ENCODE measurements around the gene HOXB6. TPM values are rescaled to one million over a fixed set of nuclear protein-coding genes. Genes with fewer than 3 reads are reported as not detected.

The HOXB6 gene
- total RNA-seq = 1 to 10 TPM in 1 of 4 donors, under 1 TPM in 3; 0.27 to 4.6 (median 0.45) TPM

DNA sequence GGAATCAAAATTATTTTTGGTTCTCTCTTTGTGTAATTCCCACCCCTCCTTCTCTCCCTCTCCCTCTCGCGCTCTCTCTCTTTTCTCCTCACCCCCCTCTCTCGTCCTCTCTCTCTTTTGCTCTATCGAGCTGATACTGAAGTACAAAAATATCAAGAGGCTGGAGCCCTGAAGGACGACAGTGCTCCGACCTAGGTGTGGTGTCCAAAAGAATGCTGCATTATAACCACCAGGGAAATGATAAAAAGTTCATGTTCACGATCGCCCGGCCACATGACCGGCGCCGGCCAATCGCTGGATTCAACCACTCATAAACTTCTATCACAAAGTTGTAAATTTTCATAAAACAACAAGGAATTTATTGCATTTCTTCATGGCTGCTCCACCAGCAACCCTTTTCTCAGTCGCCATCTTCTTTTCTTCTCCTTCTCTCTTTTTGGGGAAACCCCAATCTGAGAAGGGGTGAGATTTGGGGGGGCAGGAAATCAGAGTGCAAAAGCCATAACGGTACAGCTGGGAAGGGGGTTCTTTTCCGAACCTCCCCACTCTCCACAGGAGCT, at the start of gene HOXB6:
HOXB6 (minus strand) TSS at position 217 of the 560 bp plus-strand sequence. CDS start 6,836 bp downstream, outside the sequence.
- peak within 1 kb of the TSS; percentile 35 for H3K4me3 ChIP-seq (ENCODE audit: low read depth, poor library complexity, severe bottlenecking)
- DNase-seq (ENCODE audit: low spot score in 2 of 2) = no peak
- WGBS, 2 donors = 14 to 19% methylated on average over 16 of the region's 16 CpGs
- intact Hi-C loops (cut with DNase I; ENCODE audit: low total_unique reads) = no loop called here
- no peak for TF ChIP-seq POLR2A (IDR thresholded peaks at IDR 0.05)
- TF ChIP-seq, protein P1, sequence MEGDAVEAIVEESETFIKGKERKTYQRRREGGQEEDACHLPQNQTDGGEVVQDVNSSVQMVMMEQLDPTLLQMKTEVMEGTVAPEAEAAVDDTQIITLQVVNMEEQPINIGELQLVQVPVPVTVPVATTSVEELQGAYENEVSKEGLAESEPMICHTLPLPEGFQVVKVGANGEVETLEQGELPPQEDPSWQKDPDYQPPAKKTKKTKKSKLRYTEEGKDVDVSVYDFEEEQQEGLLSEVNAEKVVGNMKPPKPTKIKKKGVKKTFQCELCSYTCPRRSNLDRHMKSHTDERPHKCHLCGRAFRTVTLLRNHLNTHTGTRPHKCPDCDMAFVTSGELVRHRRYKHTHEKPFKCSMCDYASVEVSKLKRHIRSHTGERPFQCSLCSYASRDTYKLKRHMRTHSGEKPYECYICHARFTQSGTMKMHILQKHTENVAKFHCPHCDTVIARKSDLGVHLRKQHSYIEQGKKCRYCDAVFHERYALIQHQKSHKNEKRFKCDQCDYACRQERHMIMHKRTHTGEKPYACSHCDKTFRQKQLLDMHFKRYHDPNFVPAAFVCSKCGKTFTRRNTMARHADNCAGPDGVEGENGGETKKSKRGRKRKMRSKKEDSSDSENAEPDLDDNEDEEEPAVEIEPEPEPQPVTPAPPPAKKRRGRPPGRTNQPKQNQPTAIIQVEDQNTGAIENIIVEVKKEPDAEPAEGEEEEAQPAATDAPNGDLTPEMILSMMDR (IDR thresholded peaks at IDR 0.05) = no peak

DNA sequence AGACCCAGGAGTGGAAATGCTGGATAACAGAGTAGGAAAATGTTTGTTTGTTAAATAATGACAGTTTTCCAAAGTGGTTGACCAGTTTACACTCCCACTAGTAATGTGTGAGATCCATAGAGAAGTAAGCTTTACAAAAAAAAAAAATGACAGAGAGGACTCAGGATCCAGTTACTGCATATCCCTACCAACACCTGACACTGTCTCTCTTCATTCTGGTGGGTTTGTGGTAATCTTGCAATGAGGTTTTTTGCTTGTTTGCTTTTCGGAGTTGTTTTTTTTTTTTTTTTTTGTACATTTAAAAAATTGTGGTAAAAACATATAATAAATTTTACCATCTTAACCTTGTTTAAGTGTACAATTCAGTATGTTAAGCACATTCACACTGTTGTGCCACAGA, 45.0 kb upstream of the HOXB6 start:
- H3K4me3 ChIP-seq (ENCODE audit: low read depth, poor library complexity, severe bottlenecking) = no peak overlapping the region
- intact Hi-C loops (cut with DNase I; ENCODE audit: low total_unique reads) = no loop called here
- DNase-seq (ENCODE audit: low spot score in 2 of 2) = no peak
- 72 to 79% methylated on average over 1 of the region's 1 CpG for WGBS, 2 donors
- TF ChIP-seq, protein P1 (IDR thresholded peaks at IDR 0.05) = no peak
- TF ChIP-seq POLR2A (IDR thresholded peaks at IDR 0.05) = no peak

DNA sequence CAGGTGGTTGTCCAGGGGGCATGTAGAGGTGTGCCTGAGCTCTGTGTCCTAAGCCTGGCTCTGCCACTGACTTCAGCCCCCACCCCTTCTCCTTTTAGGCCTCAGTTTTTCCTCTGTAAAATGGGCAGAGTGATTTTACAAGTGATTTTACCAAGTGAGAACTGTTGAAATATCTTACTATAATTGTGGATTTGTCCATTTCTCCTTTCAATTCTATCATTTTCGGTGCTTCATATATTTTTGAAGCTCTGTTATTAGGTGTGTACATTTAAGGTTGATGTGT, 43.1 kb upstream of the HOXB6 start:
- no peak for TF ChIP-seq POLR2A (IDR thresholded peaks at IDR 0.05)
- TF ChIP-seq, protein P1 (IDR thresholded peaks at IDR 0.05) = no peak
- no peak for DNase-seq (ENCODE audit: low spot score in 2 of 2)
- intact Hi-C loops (cut with DNase I; ENCODE audit: low total_unique reads) = no loop called here
- WGBS, 2 donors = 80 to 83% methylated on average over 1 of the region's 1 CpG
- H3K4me3 ChIP-seq (ENCODE audit: low read depth, poor library complexity, severe bottlenecking) = no peak overlapping the region

DNA sequence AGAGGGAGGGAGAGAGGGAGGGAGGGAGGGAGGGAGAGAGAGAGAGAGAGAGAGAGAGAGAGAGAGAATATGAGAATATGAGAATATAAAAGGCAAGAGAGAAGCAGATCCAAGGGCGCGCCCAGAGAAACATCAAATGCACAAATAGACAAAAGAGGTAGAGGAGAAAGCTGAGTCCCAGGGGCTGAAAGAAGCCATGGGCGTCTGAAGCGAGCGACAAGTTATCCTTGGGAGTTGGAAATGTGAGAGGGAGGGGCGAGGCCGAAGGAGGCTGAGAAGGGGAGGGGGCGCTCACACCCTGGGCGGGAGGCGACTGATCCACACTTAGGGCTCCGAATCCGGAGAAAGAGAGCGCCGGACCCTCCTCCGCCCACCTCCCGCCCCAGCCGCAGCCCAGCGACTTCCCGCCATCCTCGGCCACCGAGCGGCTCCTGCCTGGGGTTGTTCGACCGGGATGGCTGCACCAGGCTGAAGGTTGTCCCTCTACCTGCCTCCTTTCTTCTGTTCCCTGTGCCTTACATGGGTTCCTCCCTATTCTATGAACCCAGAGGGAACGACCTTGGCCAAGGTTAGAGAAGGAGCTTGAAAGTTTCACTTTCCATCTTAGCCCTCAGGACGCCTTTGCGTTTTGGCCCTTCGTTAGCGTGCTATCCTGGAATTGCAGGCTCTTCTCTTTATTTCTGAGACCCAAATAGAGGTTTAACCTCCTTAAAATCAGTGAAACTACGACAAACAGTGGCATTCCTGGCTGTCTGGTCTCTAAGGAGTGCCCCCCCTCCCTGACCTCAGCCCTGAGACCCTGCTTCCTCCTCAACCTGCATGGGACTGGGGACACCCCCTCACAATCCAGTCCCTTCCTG, 42.5 kb upstream of the HOXB6 start:
- 2% methylated on average over 30 of the region's 30 CpGs for WGBS, 2 donors
- TF ChIP-seq, protein P1 (IDR thresholded peaks at IDR 0.05) = no peak
- no peak for TF ChIP-seq POLR2A (IDR thresholded peaks at IDR 0.05)
- no peak for DNase-seq (ENCODE audit: low spot score in 2 of 2)
- H3K4me3 ChIP-seq (ENCODE audit: low read depth, poor library complexity, severe bottlenecking) = no peak overlapping the region
- intact Hi-C loops (cut with DNase I; ENCODE audit: low total_unique reads) = no loop called here

DNA sequence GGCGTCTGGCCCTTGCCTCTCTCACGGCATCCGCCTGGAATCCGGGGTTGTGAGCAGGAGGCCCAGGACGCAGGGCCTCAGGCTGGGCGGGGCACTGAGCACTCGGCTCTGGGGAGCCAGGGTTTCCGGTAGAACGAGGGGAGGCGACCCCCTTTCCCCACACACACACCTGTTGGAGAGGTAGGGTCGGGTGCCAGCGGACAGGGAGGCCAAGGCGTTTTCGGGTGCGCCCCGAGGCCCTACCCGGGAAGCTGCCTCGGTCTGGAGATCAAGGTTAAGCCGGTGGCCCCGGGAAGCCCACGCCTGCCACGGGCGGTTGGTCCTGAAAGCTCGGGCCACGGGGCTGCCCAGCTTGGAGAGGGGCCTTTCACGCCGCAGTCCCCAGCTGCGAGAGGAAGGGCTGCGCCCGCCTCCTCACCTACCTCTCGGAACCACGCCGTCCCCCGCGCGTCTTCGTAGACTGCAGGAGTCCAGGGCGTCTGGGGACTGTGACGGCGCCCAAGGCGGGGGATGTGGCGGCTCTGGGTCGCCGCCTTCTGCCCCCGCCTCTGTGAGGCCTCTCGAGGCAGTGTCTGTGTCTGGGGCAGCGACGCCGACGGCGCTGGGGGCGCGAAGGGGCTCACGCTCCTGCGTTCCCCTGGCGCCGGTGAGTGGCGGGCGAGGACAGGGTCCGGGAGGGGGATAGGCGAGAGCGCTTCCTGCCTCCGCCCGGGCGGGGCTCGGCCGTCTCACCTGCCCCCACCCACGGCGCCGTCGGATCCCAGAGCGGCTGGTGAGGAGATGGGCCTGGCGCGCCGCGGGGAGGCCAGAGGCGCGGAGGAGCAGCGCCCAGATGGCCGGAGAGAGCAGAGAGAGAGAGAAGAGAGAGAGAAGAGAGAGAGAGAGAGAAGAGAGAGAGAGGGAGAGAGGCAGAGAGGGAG, 41.7 kb upstream of the HOXB6 start:
- intact Hi-C loops (cut with DNase I; ENCODE audit: low total_unique reads) = no loop called here
- WGBS, 2 donors = 3 to 5% methylated on average over 32 to 45 of the region's 80 CpGs
- no peak for DNase-seq (ENCODE audit: low spot score in 2 of 2)
- no peak for TF ChIP-seq POLR2A (IDR thresholded peaks at IDR 0.05)
- TF ChIP-seq, protein P1 (IDR thresholded peaks at IDR 0.05) = no peak
- no peak overlapping the region for H3K4me3 ChIP-seq (ENCODE audit: low read depth, poor library complexity, severe bottlenecking)

Measured in lower leg skin (tissue), 4 donors.